Stimulated activated CD4-positive, alpha-beta T cell treated with anti-CD3 and anti-CD28 coated beads, Interleukin-4, amount 100 ng/mL, for 24 hours (primary cell): ENCODE results near the gene ARHGAP44.

ENCODE experiments used
- DNase-seq: peaks from one replicate; pipeline ENCODE4 v3.0.0-alpha.2; 2020

The ARHGAP44 gene, protein sequence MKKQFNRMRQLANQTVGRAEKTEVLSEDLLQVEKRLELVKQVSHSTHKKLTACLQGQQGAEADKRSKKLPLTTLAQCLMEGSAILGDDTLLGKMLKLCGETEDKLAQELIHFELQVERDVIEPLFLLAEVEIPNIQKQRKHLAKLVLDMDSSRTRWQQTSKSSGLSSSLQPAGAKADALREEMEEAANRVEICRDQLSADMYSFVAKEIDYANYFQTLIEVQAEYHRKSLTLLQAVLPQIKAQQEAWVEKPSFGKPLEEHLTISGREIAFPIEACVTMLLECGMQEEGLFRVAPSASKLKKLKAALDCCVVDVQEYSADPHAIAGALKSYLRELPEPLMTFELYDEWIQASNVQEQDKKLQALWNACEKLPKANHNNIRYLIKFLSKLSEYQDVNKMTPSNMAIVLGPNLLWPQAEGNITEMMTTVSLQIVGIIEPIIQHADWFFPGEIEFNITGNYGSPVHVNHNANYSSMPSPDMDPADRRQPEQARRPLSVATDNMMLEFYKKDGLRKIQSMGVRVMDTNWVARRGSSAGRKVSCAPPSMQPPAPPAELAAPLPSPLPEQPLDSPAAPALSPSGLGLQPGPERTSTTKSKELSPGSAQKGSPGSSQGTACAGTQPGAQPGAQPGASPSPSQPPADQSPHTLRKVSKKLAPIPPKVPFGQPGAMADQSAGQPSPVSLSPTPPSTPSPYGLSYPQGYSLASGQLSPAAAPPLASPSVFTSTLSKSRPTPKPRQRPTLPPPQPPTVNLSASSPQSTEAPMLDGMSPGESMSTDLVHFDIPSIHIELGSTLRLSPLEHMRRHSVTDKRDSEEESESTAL

GRCh38 chr17:12789481-12790248 lies at the start of gene ARHGAP44:
TSS of gene ARHGAP44 (plus strand) at chr17:12789498. CDS start at chr17:12789839, 341 bp downstream.
- DNase-seq, result no peak

- no peak for DNase-seq
These were observed 49.8 kb upstream of the ARHGAP44 start for GRCh38 chr17:12739500-12739899.

GRCh38 chr17:12743046-12743445 lies 46.3 kb upstream of the ARHGAP44 start:
- no peak for DNase-seq

DNA sequence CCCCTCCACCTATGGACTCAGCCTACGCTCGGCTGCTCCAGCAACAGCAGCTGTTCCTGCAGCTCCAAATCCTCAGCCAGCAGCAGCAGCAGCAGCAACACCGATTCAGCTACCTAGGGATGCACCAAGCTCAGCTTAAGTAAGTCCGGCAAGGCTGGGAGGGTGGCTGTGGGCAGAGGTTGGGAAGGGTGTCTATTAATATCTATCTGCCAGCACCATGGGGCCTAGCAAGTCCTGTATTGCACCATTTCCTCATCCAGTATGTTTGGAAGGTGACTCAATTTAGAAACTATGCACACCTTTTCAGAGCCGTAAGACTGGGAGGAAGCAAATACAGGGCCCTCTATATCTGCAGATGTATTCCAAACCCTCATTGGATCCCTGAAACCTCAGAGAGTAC lies 45.0 kb upstream of the ARHGAP44 start:
- no peak for DNase-seq

DNA sequence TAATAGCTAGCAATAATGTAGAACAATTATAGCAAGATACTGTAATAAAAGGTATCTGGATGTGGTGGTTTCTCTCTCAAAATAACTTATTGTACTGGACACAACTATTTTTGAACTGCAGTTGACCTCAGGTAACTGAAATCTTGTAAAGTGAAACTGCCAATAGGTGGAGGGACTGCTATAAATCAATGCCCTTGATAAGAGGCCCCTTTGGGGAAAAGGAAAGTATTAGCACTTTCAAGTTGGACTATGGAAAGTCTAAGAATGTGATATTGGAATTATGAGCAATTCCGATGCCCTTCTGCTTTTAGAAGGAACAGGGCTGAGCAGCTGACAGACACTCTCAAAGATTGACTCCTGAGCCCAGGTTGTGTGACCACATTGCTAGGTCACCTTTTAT lies 44.5 kb upstream of the ARHGAP44 start:
- no peak for DNase-seq

DNA sequence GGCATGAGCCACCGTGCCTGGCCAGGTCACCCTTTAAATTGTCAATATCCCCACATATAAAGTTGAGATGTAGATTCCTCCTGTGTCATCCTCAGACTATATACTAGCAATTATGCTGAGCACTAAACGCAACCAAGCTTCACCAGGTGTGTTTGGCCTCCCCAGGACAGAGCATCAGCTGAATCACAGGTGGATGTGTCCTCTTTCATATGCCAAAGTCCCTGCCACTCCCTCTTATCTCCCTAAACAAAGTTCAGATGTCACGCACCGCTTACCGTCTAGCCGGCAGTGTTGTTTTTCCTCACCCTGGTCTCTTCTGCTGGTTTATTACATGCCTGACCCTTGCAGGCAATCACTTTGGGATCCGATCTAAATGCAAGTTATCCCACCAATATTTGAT lies 43.8 kb upstream of the ARHGAP44 start:
- no peak for DNase-seq

DNA sequence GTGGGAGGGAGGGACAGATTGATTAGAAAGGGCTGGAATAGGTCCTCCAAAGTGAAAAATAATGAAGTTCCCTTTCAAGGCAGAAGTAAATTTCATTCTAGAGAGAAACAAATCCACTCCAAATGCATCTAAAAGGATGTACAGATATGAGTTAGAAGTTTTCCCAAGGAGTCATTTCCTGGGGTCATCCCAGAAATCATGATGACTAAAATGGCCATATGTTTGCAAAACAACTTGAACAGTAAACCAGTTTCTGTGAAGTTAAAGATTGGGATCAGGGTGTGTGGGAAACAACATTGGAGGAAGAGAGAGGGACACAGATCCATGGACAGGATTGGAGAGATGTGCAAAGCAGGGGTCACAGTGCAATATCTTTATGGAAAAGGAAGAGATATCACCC lies 32.5 kb upstream of the ARHGAP44 start:
- DNase-seq, result no peak

DNA sequence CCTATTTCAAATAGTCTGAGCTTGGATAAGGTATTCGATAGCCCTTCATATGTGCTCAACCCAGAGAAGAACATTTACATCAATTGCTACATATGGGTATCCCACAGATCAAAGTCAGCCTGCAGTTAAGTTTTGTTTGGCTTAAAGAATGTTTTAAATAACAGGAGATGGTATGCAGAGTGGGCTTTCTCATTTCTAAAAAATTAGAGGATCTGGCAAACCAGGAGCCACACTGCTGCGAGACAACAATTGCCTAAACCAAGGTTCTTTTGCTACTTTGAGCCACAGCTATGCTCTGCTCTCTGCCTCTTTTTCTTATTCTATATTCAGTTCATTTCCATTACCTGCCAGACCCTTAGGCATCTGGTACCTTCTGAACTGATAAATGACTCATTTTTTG lies 30.2 kb upstream of the ARHGAP44 start:
- no peak for DNase-seq

DNA sequence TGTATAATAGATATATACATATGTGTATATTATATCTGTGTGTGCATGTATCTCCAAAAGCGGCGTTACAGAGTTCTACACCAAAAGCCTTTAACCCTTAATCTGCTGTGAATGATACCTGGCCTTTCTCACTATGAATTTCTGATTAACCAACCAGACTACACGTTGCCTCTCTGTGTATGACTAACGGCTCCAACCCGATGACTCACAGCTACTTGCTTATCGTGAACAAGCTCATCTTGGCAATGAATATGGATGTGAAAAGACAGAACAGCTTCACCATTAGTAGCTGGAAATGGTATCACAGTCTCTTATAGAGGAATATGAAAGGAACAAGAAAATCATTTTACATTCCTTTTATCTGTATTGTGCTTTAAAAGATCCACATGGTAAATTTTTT lies 23.8 kb upstream of the ARHGAP44 start:
- DNase-seq, result no peak

- DNase-seq, result no peak
These were observed 21.0 kb upstream of the ARHGAP44 start for GRCh38 chr17:12768255-12768654.

- DNase-seq, result no peak
These were observed 19.3 kb upstream of the ARHGAP44 start for GRCh38 chr17:12769981-12770380.

- no peak for DNase-seq
These were observed 16.1 kb upstream of the ARHGAP44 start for GRCh38 chr17:12773153-12773552.

DNA sequence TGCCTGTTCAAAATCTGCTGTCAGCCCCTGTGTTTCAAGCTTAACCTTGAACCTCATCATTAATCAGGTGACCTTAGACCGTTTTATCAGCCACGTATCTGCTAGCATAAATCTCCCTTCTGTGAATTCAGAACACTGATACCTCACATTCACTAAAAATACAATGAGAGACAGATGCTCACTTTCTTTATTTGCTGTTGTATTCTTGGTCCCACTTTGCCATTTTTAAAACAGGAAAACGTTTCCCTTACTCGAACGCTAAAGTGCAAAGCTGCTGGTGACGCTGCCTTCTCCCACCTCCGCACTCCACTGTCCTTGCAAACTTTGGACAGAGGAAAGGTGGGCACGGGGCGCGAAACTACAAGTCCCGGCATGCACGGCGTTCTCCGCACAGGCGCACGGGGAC lies 220 bp upstream of the ARHGAP44 start:
- DNase-seq, result no peak

- DNase-seq, result no peak
These were observed 1.2 kb downstream of the ARHGAP44 start for GRCh38 chr17:12790249-12791106.

GRCh38 chr17:12794919-12795532 lies 5.7 kb downstream of the ARHGAP44 start:
- no peak for DNase-seq

GRCh38 chr17:12800855-12801365 lies 11.6 kb downstream of the ARHGAP44 start:
- DNase-seq, result no peak

DNA sequence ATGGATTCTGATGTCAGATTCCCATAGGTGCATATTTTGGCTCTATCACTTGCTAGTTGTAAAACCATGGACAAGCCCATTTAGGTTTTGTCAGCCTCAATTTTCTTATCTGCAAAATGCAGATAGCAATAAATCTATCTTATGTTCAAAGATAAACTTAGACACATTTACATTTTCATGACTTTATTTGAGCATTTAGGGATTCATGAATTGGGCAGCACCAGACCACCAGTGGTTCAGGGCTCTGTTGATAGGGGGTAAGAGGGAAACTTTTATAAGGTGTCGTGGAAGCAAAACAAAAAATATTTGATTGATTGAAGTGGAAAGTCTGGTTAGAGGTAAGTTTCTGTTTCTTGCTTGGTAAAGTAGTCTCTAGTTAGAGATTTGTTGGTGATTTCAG lies 17.3 kb downstream of the ARHGAP44 start:
- DNase-seq, result no peak

DNA sequence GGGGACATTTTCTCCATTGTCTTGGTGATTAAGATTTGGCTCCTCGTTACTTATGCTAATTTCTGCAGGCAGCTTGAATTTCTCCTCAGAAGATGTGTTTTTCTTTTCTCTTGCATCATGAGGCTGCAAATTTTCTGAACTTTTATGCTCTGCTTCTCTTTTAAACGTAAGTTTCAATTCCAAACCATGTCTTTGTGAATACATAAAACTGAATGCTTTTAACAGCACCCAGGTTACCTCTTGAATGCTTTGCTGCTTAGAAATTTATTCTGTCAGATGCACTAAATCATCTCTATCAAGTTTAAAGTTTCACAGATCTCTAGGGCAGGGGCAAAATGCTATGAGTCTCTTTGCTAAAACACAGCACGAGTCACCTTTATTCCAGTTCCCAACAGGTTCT lies 19.4 kb downstream of the ARHGAP44 start:
- DNase-seq, result no peak

DNA sequence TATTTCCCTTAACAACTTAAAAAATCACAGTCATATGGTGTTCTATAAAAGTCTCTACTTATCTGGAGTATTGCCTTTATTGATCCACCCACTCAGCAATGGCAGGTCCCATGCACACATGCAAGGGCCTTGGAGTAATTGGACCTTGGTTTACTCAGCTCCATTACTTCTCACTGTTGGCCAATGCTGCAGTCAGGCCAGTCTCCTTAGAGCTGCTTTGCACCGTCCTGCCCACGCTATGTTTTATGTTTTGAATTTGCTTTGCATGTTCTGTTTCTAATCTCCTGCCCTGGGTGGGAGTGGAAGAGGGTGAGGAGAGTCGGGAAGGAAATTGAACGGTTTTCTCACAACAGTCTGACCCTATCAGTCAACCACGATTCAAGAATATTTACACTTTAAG lies 23.6 kb downstream of the ARHGAP44 start:
- no peak for DNase-seq

DNA sequence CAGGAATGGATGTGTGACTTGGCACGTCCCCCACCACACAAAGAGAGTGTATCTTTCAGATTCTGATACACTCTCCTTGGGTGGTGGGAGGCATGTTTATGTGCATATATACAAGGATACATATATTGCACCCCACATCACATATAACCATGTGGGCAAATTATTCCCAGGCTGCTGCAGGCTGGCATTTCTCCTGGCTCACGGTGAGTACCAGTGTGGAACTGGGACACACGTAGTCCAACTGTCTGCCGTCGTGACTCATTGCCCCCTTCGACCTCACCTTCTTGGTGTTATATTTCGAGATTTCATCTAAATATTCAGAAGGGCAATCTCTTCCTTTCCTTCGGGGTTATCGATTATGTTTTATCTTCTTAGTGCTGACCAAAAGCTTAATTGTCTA lies 24.4 kb downstream of the ARHGAP44 start:
- no peak for DNase-seq

GRCh38 chr17:12814718-12815117 lies 25.4 kb downstream of the ARHGAP44 start:
- DNase-seq, result no peak

DNA sequence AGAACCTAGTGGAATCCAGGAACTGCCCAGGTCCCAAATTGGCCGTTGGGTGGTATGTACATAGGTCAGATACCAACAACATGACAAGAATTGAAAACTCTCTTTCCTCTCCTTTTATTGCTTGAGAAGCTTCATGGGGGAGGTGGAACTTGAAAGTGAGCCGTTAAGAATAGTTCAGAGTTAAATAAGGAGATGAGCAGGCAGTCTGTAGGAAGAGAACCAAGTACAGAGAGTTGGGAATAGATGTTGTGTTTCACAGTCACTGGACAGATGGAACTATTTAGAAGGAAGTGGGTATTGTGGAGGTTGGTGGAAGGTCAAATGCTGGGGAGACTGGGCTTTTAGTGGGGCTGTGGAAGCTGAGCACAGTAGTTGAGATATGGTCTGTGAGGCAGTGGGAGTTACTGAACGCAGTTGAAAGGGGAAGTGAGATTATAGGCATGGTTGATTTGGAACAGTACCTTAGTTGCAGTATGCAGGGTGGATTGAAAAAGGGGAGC lies 26.4 kb downstream of the ARHGAP44 start:
- DNase-seq, result no peak
